Karpas-422 (cell line): ENCODE measurements around the gene PHF8. TPM values are rescaled to one million over a fixed set of nuclear protein-coding genes. Genes with fewer than 3 reads are reported as not detected.
A peak's percentile ranks its signal among the peaks of the same experiment; 100 is the strongest.

Experiments used
- DNase-seq: peaks from one replicate; pipeline ENCODE4 v3.0.0-alpha.2; 2015
- H2AFZ ChIP-seq: fragments of 200-600 bp; sonication (generic); 2 replicates; pipeline ENCODE4 v1.6.1; 2014; ENCODE audit warnings: antibody characterized with exemption, low read length, mixed read lengths
- H3K27ac ChIP-seq: fragments of 200-600 bp; sonication (generic); 2 replicates; pipeline ENCODE4 v1.5.1; 2014; ENCODE audit warnings: mild to moderate bottlenecking, low read length, moderate library complexity
- H3K27me3 ChIP-seq: fragments of 200-600 bp; sonication (generic); 2 replicates; pipeline ENCODE4 v1.6.1; 2014; ENCODE audit warnings: low read length, mixed read lengths
- H3K36me3 ChIP-seq: fragments of 200-600 bp; sonication (generic); 2 replicates; pipeline ENCODE4 v1.6.1; 2014; ENCODE audit warnings: low read length, mixed read lengths; ENCODE audit not compliant: insufficient read depth
- H3K4me1 ChIP-seq: fragments of 200-600 bp; sonication (generic); 2 replicates; pipeline ENCODE4 v1.6.1; 2014; ENCODE audit warnings: mild to moderate bottlenecking, low read length, mixed read lengths
- H3K4me2 ChIP-seq: fragments of 200-600 bp; sonication (generic); 2 replicates; pipeline ENCODE4 v1.6.1; 2014; ENCODE audit warnings: low read length, low read depth, mild to moderate bottlenecking; ENCODE audit not compliant: poor library complexity, severe bottlenecking
- H3K4me3 ChIP-seq: fragments of 200-600 bp; sonication (generic); 2 replicates; pipeline ENCODE4 v1.5.1; 2014; ENCODE audit warnings: mild to moderate bottlenecking, antibody characterized with exemption, low read length, mixed read lengths
- H3K79me2 ChIP-seq: fragments of 200-600 bp; sonication (generic); 2 replicates; pipeline ENCODE4 v1.6.1; 2014; ENCODE audit warnings: mild to moderate bottlenecking, low read length, mixed read lengths
- H3K9ac ChIP-seq: fragments of 200-600 bp; sonication (generic); 2 replicates; pipeline ENCODE4 v1.6.0; 2014; ENCODE audit warnings: low read length
- H3K9me2 ChIP-seq: fragments of 200-600 bp; sonication (generic), shearing (Covaris generic); replicated peaks from 2 replicates; pipeline ENCODE4 v1.6.0; 2014; ENCODE audit warnings: mild to moderate bottlenecking, low read length, moderate library complexity; ENCODE audit not compliant: insufficient read depth
- H3K9me3 ChIP-seq: fragments of 300-700, 200-600 bp; sonication (generic); 2 replicates; pipeline ENCODE4 v1.6.1; 2014; ENCODE audit warnings: low read length, mixed read lengths
- H4K20me1 ChIP-seq: fragments of 200-600 bp; sonication (generic); 2 replicates; pipeline ENCODE4 v1.6.1; 2014; ENCODE audit warnings: mild to moderate bottlenecking, antibody characterized with exemption, low read length, low read depth; ENCODE audit not compliant: insufficient read depth
- total RNA-seq: library from RNA; depleted of rRNA; stranded (reverse); fragments of >200 nt; shearing (Covaris generic); gene quantifications from 2 replicates; pipeline ENCODE4 v1.2.3, GENCODE V29; 2014; ENCODE audit warnings: low replicate concordance

The PHF8 gene
- total RNA-seq, 1 experiment from 2014 or later, result 43.3 TPM

- Histone ChIP-seq H3K4me2 (peak overlapping the region; percentile 69), H3K9ac (peak overlapping the region; percentile 71), H3K27ac (peak overlapping the region; percentile 79), H3K79me2 (peaks cover 22% of the 10 kb centered on the region), H3K27me3 (no peaks in the 10 kb centered on the region), H3K4me1 (peaks cover 14% of the 10 kb centered on the region), H4K20me1 (no peaks in the 10 kb centered on the region), H3K36me3 (peaks cover 8% of the 10 kb centered on the region; the same call in 1 of the 2 replicates), H3K9me3 (no peaks in the 10 kb centered on the region), H2AFZ (no peak overlapping the region), H3K4me3 (peak overlapping the region; percentile 65), H3K9me2 (no peaks in the 10 kb centered on the region)
- no peak for DNase-seq
Measured at GRCh38 chrX:54044877-54045338, 635 bp upstream of the PHF8 start.

GRCh38 chrX:54043541-54044125 is 640 bp downstream of the PHF8 start:
- H3K79me2 ChIP-seq, result peaks cover 22% of the 10 kb centered on the region
- no peak overlapping the region; the same call in 1 of the 2 replicates for H2AFZ ChIP-seq
- peaks cover 14% of the 10 kb centered on the region; the same call in 1 of the 2 replicates for H3K36me3 ChIP-seq
- H3K4me1 ChIP-seq, result peaks cover 14% of the 10 kb centered on the region
- peak overlapping the region; percentile 67 for H3K4me3 ChIP-seq
- no peaks in the 10 kb centered on the region for H4K20me1 ChIP-seq
- DNase-seq, result peak; percentile 63
- H3K4me2 ChIP-seq, result peak overlapping the region; percentile 60
- peak overlapping the region; percentile 78 for H3K27ac ChIP-seq
- H3K9me3 ChIP-seq, result no peaks in the 10 kb centered on the region
- no peaks in the 10 kb centered on the region for H3K27me3 ChIP-seq
- peak overlapping the region; percentile 92 for H3K9ac ChIP-seq
- no peaks in the 10 kb centered on the region for H3K9me2 ChIP-seq

- peak overlapping the region; percentile 92 for H3K9ac ChIP-seq
Measured at GRCh38 chrX:54043056-54043455, 1.2 kb downstream of the PHF8 start.

GRCh38 chrX:54042609-54043021 is 1.7 kb downstream of the PHF8 start:
- Histone ChIP-seq H3K36me3 (peaks cover 14% of the 10 kb centered on the region; the same call in 1 of the 2 replicates), H4K20me1 (no peaks in the 10 kb centered on the region), H3K9ac (peak overlapping the region; percentile 92), H3K4me1 (peaks cover 14% of the 10 kb centered on the region), H3K27ac (no peak overlapping the region), H3K4me3 (peak overlapping the region; percentile 67), H3K9me3 (no peaks in the 10 kb centered on the region), H3K4me2 (peak overlapping the region; percentile 60), H3K9me2 (no peaks in the 10 kb centered on the region), H3K79me2 (peaks cover 22% of the 10 kb centered on the region), H2AFZ (no peak overlapping the region), H3K27me3 (no peaks in the 10 kb centered on the region)
- DNase-seq, result peak; percentile 53

More at GRCh38 chrX:54043056-54043455, 1.2 kb downstream of the PHF8 start:
- no peak overlapping the region for H3K27ac ChIP-seq
- no peak for DNase-seq
- no peak overlapping the region for H2AFZ ChIP-seq
- H3K9me3 ChIP-seq, result no peaks in the 10 kb centered on the region
- peaks cover 14% of the 10 kb centered on the region; the same call in 1 of the 2 replicates for H3K36me3 ChIP-seq
- no peaks in the 10 kb centered on the region for H3K27me3 ChIP-seq
- peak overlapping the region; percentile 60 for H3K4me2 ChIP-seq
- no peaks in the 10 kb centered on the region for H4K20me1 ChIP-seq
- peak overlapping the region; percentile 67 for H3K4me3 ChIP-seq
- H3K9me2 ChIP-seq, result no peaks in the 10 kb centered on the region
- peaks cover 22% of the 10 kb centered on the region for H3K79me2 ChIP-seq
- peaks cover 14% of the 10 kb centered on the region for H3K4me1 ChIP-seq

GRCh38 chrX:54030329-54030728 is 13.9 kb downstream of the PHF8 start:
- H3K4me1 ChIP-seq, result no peaks in the 10 kb centered on the region
- H3K36me3 ChIP-seq, result peaks cover 3% of the 10 kb centered on the region; the same call in 1 of the 2 replicates
- no peak overlapping the region for H3K27ac ChIP-seq
- H4K20me1 ChIP-seq, result no peaks in the 10 kb centered on the region
- no peak overlapping the region for H3K4me3 ChIP-seq
- H3K4me2 ChIP-seq, result no peak overlapping the region
- H3K9me3 ChIP-seq, result no peaks in the 10 kb centered on the region
- no peak for DNase-seq
- no peak overlapping the region for H2AFZ ChIP-seq
- peaks cover 4% of the 10 kb centered on the region; the same call in 1 of the 2 replicates for H3K79me2 ChIP-seq
- H3K9me2 ChIP-seq, result no peaks in the 10 kb centered on the region
- no peaks in the 10 kb centered on the region for H3K27me3 ChIP-seq
- H3K9ac ChIP-seq, result no peak overlapping the region

GRCh38 chrX:54029529-54030143 is 14.6 kb downstream of the PHF8 start:
- no peaks in the 10 kb centered on the region for H3K9me3 ChIP-seq
- DNase-seq, result no peak
- no peaks in the 10 kb centered on the region for H3K9me2 ChIP-seq
- H4K20me1 ChIP-seq, result no peaks in the 10 kb centered on the region
- H2AFZ ChIP-seq, result no peak overlapping the region
- no peaks in the 10 kb centered on the region for H3K27me3 ChIP-seq
- no peak overlapping the region for H3K4me2 ChIP-seq
- no peak overlapping the region for H3K9ac ChIP-seq
- no peak overlapping the region for H3K27ac ChIP-seq
- no peak overlapping the region for H3K4me3 ChIP-seq
- H3K4me1 ChIP-seq, result no peaks in the 10 kb centered on the region
- peaks cover 3% of the 10 kb centered on the region; the same call in 1 of the 2 replicates for H3K36me3 ChIP-seq
- H3K79me2 ChIP-seq, result peaks cover 4% of the 10 kb centered on the region; the same call in 1 of the 2 replicates

GRCh38 chrX:54024350-54024749 is 19.9 kb downstream of the PHF8 start:
- Histone ChIP-seq H3K4me1 (no peaks in the 10 kb centered on the region), H3K36me3 (peaks cover 10% of the 10 kb centered on the region; the same call in 1 of the 2 replicates), H3K4me2 (no peak overlapping the region), H3K9me3 (no peaks in the 10 kb centered on the region), H3K27me3 (no peaks in the 10 kb centered on the region), H3K27ac (no peak overlapping the region), H3K9me2 (no peaks in the 10 kb centered on the region), H3K9ac (no peak overlapping the region), H4K20me1 (no peaks in the 10 kb centered on the region), H2AFZ (no peak overlapping the region), H3K79me2 (no peaks in the 10 kb centered on the region), H3K4me3 (no peak overlapping the region)
- no peak for DNase-seq

- H3K9ac ChIP-seq, result no peak overlapping the region
- no peak for DNase-seq
- no peaks in the 10 kb centered on the region for H3K9me2 ChIP-seq
- no peak overlapping the region for H2AFZ ChIP-seq
- H3K36me3 ChIP-seq, result no peaks in the 10 kb centered on the region; the same call in 1 of the 2 replicates
- H3K4me1 ChIP-seq, result no peaks in the 10 kb centered on the region
- no peak overlapping the region for H3K27ac ChIP-seq
- no peaks in the 10 kb centered on the region for H4K20me1 ChIP-seq
- H3K27me3 ChIP-seq, result no peaks in the 10 kb centered on the region
- H3K4me2 ChIP-seq, result no peak overlapping the region
- H3K9me3 ChIP-seq, result no peaks in the 10 kb centered on the region
- no peaks in the 10 kb centered on the region for H3K79me2 ChIP-seq
- H3K4me3 ChIP-seq, result no peak overlapping the region
Measured at GRCh38 chrX:54012830-54013500, 31.3 kb downstream of the PHF8 start.
